HG02970 (cell line): ENCODE data around the gene DNAJC11.

ENCODE experiments used
- ATAC-seq: cut with Tn5 transposase; IDR thresholded peaks from one replicate; pipeline ENCODE4 v1.9.1; 2021; ENCODE audit warnings: mild to moderate bottlenecking, moderate library complexity, moderate number of reproducible peaks; ENCODE audit not compliant: unreplicated experiment, low FRiP score

The DNAJC11 gene

DNA sequence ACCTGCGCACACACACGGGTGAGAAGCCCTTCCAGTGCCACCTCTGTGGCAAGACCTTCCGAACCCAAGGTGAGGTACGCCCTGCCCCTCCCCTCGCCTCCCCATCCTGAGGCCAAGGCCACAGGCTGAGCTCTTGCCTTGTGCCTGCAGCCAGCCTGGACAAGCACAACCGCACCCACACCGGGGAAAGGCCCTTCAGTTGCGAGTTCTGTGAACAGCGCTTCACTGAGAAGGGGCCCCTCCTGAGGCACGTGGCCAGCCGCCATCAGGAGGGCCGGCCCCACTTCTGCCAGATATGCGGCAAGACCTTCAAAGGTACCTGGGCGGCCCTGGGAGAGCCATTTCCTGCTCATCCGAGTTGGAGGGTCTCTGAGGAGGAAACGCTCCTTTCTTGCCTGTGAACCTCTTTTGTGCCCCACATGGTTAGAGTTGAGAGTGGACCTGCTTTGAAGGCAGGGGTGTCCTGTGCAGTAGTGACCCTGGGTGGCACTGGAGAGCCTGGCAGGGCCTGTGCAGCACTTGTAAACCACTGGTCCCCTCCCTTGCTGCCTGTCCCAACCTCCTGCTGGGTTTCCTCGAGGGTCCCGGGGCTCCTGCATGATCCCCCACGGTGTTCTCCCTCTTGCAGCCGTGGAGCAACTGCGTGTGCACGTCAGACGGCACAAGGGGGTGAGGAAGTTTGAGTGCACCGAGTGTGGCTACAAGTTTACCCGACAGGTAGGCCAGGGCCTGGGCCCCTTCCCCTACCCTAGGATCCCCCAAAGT lies 113.3 kb downstream of the DNAJC11 start:
- no peak for ATAC-seq

DNA sequence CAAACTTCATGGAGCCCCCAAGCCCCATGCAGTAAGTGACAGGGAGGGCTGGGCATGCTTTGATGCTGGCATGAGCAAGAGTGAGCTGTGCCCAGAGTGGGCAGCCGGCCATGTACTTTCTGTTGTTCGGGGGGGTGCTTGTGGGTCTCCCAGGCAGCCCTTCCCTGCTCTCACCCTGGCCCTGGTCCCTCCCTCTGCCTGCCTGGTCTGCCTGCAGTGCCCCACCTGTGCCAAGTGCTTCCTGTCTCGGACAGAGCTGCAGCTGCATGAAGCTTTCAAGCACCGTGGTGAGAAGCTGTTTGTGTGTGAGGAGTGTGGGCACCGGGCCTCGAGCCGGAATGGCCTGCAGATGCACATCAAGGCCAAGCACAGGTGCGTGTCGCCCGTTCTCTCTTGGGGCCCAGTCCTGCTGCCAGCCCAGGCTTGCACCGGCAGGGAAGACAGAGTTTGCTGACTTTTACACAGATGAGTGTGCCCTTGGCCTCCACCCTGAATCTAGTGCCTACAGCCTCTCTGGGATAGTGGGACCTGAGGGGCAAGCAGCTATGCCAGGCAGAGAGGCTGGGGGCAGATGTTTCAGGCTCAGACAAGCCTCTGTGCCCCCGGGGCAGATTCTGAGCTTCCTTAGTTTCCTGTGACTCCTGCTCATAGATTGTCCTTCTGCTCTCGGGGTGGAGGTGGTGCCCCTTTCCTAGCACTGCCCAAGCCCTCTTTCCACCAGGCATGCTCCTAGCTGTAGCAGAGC lies 114.2 kb downstream of the DNAJC11 start:
- ATAC-seq, result no peak

DNA sequence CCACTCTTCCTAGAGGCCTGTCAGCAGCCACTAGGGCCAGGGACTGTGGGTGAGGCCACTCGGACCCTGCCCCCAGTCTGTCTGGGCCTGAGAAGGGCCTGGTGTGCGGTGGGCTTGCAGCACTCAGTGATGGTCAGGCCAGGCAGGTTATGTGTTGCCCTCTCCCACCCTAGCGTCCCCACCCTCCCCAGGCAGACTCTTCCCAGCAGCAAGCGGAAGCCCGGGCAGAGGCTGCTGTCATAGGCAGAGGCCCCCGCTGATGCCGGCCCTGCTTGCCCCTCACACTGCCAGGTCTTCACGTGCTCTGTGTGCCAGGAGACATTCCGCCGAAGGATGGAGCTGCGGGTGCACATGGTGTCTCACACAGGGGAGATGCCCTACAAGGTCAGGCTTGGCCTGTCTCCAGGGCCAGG lies 115.2 kb downstream of the DNAJC11 start:
- no peak for ATAC-seq

DNA sequence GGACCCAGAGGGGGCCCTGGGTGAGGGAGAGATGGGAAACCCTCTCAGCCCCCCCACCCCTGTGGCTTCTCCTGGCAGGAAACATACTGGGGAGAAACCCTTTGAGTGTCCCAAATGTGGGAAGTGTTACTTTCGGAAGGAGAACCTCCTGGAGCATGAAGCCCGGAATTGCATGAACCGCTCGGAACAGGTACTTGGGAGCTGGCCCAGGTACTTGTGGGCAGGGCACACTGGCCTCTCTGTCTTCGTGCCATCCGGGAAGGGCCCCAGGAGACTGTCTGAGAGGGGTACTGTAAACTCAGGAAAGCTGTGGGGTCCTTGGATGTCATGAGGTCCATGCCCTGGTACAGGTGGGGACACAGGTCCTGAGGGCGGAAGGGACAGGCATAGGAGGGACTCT lies 115.8 kb downstream of the DNAJC11 start:
- ATAC-seq, result no peak

- ATAC-seq, result no peak
Measured at GRCh38 chr1:6585081-6585722, 116.4 kb downstream of the DNAJC11 start.
